GM21723 (cell line): ENCODE data around the gene KMT2C.
"Not testable (repeated sequence)": the region's sequence is repeated elsewhere in the genome, so short reads cannot be mapped to it uniquely, and the experiment has no call there.

ENCODE experiments used
- ATAC-seq: cut with Tn5 transposase; IDR thresholded peaks from one replicate; pipeline ENCODE4 v1.9.1; 2021; ENCODE audit warnings: mild to moderate bottlenecking, moderate library complexity; ENCODE audit not compliant: unreplicated experiment

Gene KMT2C

GRCh38 chr7:152365982-152366603 lies 69.7 kb downstream of the KMT2C start:
- no peak for ATAC-seq

GRCh38 chr7:152363798-152364197 lies 72.0 kb downstream of the KMT2C start:
- no peak for ATAC-seq

- no peak for ATAC-seq
These were observed 73.5 kb downstream of the KMT2C start for GRCh38 chr7:152362128-152362926.

GRCh38 chr7:152355474-152356057 lies 80.2 kb downstream of the KMT2C start:
- peak; percentile 79 for ATAC-seq

- ATAC-seq, result no peak
These were observed 81.7 kb downstream of the KMT2C start for GRCh38 chr7:152354061-152354460.

DNA sequence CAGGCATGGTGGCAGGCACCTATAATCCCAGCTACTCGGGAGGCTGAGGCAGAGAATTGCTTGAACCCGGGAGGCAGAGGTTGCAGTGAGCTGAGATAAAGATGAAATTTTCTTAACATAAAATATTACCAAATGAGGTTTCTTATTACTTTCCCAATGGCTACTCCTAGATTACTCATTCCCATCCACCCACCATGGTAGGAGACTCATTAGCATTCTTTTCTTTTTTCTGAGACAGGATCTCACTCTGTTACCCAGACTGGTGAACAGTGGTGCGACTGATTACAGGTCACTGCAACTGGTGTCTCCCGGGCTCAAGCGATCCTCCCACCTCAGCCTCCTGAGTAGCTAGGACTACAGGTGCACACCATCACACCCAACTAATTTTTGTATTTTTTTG lies 82.5 kb downstream of the KMT2C start:
- ATAC-seq, result not testable (repeated sequence)

DNA sequence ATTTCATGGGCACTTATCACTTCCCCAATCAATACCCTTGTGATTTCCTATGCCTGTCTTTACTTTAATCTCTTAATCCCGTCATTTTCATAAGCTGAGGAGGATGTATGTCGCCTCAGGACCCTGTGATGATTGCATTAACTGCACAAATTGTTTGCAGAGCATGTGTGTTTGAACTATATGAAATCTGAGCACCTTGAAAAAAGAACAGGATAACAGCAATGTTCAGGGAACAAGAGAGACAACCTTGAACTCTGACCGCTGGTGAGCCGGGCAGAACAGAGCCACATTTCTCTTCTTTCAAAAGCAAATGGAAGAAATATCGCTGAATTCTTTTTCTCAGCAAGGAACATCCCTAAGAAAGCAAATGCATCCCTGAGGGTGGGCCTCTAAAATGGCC lies 84.1 kb downstream of the KMT2C start:
- ATAC-seq, result not testable (repeated sequence)

DNA sequence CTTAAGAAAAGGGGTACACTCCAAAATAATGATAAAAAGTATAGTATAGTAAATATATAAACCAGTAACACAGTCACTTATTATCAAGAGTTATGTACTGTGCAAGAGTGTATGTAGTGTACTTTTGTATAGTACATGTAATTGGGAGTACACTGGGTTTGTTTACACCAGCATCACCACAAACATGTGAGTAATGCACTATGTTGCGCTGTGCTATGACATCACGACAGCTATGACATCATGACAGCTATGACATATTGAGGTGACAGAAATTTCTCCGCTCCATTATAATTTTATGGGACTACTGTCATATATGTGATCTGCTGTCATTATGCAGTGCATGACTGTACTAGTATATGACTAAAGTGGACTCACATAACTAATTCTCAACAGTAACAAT lies 84.6 kb downstream of the KMT2C start:
- no peak for ATAC-seq

DNA sequence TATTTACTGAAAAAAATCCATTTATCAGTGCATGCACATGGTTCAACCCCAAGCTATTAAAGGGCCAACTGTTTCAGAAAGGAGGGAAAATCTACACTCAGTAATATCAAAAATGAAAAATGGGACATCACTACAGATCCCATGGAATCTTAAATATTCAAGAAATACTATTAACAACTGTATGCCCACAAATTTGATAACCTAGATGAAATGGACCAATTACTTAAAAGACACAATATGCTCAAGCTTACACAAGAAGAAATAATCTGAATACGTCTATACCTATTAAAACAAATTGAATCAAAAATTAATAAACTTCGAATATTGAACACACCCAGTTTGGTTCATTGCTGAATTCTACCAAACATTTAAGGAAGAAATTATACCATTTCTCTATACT lies 87.9 kb downstream of the KMT2C start:
- no peak for ATAC-seq

DNA sequence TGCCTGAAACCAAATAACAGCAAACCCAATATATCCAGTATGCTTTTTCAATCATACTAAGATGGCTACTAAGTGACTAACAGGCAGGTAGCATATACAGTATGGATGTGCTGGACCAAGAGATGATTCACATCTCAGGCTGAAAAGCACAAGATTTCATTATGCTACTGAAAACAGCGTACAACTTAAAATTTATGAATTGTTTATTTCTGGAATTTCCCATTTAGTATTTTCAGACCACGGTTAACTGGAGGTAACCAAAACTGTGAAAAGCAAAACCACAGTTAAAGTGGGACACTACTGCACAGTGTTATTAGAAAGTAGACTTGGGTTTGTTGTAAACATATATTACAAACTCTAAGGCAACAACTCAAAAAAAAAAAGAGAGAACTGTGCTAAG lies 91.5 kb downstream of the KMT2C start:
- peak; percentile 50 for ATAC-seq

- ATAC-seq, result no peak
These were observed 93.0 kb downstream of the KMT2C start for GRCh38 chr7:152342796-152343195.

- no peak for ATAC-seq
These were observed 93.9 kb downstream of the KMT2C start for GRCh38 chr7:152341914-152342236.

GRCh38 chr7:152341039-152341913 lies 94.5 kb downstream of the KMT2C start:
- ATAC-seq, result peak; percentile 62

DNA sequence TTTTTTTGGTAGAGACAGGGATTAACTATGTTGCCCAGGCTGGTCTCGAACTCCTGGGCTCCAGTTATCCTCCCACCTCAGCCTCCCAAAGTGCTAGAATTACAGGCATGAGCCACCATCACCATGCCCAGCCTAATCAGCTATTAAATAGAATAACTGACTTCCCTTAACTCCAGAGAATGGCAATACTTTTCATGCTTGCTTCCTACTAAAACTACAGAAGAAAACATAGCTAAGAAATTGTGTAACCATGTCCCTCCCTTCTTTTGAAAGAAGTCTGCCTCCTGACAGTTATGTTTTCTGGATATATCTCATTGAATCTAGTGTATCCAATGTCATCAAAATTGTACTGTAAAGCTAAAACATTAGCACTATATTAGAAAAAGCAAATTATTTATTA lies 95.6 kb downstream of the KMT2C start:
- ATAC-seq, result no peak

DNA sequence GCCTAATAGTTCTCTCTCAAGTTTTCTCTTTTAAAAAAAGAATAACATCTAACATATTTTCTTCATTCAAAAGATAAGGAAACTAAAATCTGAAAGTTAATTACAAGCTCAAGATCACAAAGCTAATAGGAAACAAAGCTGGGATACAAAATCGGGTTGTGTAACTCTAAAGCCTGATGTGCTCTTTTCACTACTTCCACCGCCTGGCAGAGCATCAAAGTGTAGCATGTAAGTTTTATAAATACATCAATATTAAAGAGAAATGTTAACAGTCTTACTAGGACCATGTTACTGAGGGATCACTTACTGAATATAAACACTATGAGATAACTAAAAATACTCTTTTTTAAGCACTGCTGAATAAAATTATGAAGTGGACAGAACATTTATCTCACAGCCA lies 97.2 kb downstream of the KMT2C start:
- ATAC-seq, result no peak

- peak; percentile 51 for ATAC-seq
These were observed 98.9 kb downstream of the KMT2C start for GRCh38 chr7:152336754-152337368.

DNA sequence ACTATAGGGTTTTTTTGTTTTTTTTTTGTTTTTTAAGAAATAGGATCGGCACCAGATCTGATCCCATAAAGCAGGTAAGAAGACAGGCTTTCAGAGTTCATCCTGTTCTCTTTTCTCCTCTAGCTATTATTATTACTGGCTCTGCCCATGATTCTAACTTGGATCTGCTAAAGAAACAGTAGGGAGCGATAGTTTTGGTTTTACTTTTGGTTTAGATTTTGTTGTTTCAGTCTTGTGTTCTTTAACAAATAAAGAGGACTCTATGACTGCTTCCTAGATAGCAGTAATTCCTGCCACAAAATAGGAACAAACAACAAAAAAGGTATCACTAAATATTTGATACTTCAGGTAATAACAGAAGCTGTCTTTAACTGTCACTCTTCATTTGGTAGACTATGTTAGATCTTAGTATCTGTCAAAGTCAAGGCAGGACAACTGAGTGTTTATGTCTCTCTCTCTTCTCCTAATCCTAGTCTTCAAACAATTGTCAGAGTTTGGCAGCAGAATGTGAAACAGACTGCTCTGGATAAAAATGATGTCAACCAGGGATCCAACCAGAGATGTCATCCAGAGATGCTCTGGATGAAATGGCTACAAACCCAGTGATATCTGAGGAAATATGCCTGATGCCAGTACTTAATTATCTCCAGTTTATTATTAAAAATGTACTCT lies 99.8 kb downstream of the KMT2C start:
- ATAC-seq, result peak; percentile 70

GRCh38 chr7:152333134-152333533 lies 102.7 kb downstream of the KMT2C start:
- no peak for ATAC-seq

DNA sequence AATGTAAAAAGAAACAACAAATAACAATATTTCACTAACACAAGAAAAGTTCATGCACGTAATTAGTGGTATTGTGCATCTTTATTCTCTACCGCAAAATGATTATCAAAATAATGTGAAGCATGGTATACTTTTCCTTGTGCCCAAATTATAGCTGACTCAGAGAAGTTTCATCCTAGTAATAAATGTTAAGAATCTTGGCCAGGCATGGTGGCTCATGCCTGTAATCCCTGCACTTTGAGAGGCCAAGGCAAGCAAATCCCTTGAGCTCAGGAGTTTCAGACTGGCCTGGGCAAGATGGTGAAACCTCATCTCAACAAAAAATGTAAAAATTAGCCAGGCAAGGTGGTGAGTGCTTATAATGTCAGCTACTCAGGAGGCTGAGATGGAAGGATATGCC lies 105.0 kb downstream of the KMT2C start:
- no peak for ATAC-seq

DNA sequence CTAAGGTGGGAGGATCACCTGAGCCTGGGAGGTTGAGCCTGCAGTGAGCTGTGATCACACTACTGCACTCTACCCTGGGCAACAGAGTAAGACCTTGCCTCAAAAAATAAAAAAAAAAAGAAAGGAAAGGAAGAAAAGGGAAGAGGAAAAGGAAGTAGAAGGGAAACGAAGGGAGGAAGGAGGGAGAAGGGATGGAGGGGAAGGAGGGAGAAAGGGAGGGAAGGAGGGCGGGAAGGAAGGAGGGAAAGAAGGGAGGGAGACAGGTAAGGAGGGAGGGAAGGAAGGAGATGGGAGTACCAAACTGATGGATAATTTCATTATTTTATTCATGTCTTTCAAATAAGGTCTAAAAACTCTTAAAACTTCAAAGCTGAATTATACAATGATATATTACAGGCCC lies 106.3 kb downstream of the KMT2C start:
- ATAC-seq, result no peak
